HTR-8/SVneo (cell line): ENCODE data around the gene RNF8.
A peak's percentile ranks its signal among the peaks of the same experiment; 100 is the strongest.
"Not testable (repeated sequence)": the region's sequence is repeated elsewhere in the genome, so short reads cannot be mapped to it uniquely, and the experiment has no call there.

Experiments used
- DNase-seq: peaks from one replicate; pipeline ENCODE4 v3.0.0; 2011; ENCODE audit warnings: low spot score, mixed read lengths; ENCODE audit not compliant: insufficient read length
- FAIRE-seq: peaks from 2 replicates; lab custom pipeline; 2011; peaks lifted over from hg19 to GRCh38; lab: Jason Lieb, UNC

The RNF8 gene

DNA sequence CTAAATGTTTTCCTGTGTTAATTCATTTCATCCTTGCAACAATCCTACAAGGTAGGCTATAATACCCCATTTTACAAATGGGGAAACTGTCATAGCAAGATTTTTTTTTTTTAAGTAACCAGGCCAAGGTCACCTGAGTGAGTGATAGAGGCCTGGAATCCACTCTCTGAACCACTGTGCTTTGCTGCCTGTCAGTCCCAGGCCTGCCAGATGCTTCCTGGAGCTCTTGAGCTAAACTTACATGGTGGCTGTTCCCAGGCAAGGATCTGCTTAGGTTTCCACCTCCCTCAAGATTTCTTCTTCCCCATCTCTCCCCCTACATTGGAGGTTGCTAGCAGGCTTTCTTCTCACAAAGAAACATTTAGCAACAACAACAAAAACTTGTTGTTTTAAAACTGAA is 32.7 kb upstream of the RNF8 start:
- DNase-seq, result no peak
- no peak for FAIRE-seq

DNA sequence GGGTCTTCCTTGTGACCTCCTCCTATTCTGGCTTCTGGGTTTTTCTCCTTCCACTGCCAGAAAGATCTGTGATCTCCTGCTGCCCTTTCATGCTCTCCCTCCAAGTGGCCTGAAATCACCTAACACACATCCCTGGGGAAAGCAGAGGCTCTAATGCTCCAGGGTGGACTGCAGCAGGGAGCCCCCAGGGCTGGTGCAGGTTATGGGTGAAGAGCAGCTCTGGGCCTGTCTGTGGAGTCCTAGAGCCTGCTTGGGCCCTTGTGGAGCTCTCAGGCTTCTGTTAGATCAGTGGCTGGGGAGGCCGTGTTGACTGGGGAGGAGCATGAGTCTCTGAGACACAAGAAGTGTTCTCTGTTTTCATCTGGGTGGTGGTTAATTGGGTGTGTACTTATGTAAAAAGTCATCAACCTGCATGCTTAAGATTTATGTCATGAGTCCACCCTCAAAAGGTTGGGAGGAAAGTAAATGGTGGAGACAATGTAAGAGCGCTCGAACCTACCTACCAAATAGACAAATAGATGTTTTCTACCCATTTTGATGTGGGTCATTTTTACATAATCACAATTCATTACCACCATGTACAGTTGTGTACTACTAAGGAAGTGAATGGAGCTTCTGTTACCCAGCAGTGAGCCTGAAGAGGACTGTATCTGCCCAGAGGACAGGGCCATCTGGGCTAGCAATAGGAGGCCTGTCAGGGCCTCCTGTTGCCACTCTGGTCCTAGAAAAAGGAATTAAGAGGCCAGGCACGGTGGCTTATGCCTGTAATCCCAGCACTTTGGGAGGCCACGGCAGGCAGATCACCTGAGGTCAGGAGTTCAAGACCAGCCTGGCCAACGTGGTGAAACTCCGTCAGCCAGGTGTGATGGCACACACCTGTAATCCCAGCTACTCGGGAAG is 32.0 kb upstream of the RNF8 start:
- no peak for DNase-seq
- FAIRE-seq, result no peak

- FAIRE-seq (no peak), DNase-seq (no peak)
Observed at GRCh38 chr6:37323580-37323979, 30.2 kb upstream of the RNF8 start.

GRCh38 chr6:37324131-37325033 is 29.4 kb upstream of the RNF8 start:
- FAIRE-seq (no peak), DNase-seq (peak; percentile 14)

DNA sequence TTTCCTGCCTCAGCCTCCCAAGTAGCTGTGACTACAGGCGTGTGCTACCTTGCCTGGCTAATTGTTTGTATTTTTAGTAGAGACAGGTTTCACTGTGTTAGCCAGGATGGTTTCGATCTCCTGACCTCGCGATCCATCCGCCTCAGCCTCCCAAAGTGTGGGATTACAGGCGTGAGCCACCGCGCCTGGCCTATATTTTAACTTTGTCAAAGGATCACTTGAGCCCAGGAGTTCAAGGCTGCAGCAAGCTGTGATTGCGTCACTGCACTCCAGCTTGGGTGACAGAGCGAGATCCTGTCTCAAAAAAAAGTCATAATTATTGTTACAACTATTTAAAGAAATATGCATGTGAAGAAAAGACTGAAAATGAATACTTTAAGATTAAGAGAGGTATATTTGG is 23.4 kb upstream of the RNF8 start:
- FAIRE-seq, DNase-seq: not testable (repeated sequence)

GRCh38 chr6:37331047-37331446 is 22.7 kb upstream of the RNF8 start:
- FAIRE-seq, result no peak
- no peak for DNase-seq

DNA sequence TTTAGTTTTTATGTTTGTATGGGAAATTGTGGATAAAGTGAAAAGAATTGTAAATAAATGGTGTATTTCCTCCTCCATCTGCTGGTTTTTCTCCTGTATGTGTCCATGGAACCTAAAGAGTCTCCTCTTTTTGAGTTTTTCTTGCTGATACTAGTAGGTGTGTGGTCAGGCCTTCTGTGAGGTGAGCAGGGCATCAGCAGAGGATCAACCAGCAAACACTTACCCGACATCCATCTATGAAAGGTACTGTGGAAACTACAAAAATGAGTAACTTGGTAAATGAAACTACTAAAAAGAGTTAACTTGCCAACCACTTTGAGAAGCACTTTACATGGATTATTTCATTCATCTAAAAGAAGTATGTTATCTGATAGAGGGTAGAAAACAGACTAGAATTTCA is 20.9 kb upstream of the RNF8 start:
- FAIRE-seq, result no peak

DNA sequence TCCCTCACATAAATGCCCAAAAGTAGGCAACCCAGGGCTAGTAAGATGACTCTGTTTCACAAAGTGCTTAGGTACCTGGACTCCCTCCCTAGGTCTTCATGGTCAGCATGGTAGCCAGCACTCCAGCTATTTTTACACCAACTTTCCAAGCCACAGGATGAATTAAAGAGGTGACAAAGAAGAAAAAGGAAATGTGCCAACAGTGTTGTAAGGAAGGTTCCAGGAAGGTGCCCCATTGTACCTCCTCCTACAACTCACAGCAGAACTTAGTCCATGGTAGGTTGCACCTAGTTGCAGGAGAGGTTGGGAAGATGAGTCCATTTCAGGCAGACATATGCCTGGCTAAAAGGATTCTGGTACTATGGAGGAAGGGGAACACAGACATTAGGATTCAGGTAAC is 19.7 kb upstream of the RNF8 start:
- DNase-seq (no peak), FAIRE-seq (no peak)

More for the DNA sequence above, 20.9 kb upstream of the RNF8 start:
- no peak for DNase-seq

GRCh38 chr6:37338317-37338716 is 15.5 kb upstream of the RNF8 start:
- not testable (repeated sequence) for DNase-seq, FAIRE-seq

- FAIRE-seq, result no peak
Observed at GRCh38 chr6:37338745-37339255, 15.0 kb upstream of the RNF8 start.

GRCh38 chr6:37339741-37340638 is 13.8 kb upstream of the RNF8 start:
- no peak for FAIRE-seq

More at GRCh38 chr6:37338745-37339255, 15.0 kb upstream of the RNF8 start:
- no peak for DNase-seq

DNA sequence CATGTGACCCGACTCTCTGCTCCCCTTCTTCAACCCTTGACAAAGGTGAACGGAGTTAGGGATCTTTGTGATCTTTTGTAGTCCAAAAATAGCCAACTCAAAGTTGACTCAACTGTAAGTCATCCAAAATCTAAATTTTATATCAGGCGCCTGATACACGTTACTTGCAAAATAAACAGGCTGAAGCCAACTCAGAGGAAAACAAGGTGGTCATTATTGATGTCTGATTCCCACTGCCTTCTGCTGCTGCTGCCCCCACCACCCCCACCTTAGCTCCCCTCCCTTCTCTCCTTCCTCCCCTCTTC is 13.2 kb upstream of the RNF8 start:
- FAIRE-seq, result no peak
- DNase-seq, result no peak

More at GRCh38 chr6:37339741-37340638, 13.8 kb upstream of the RNF8 start:
- DNase-seq, result no peak

GRCh38 chr6:37343248-37343647 is 10.5 kb upstream of the RNF8 start:
- no peak for FAIRE-seq
- no peak for DNase-seq

DNA sequence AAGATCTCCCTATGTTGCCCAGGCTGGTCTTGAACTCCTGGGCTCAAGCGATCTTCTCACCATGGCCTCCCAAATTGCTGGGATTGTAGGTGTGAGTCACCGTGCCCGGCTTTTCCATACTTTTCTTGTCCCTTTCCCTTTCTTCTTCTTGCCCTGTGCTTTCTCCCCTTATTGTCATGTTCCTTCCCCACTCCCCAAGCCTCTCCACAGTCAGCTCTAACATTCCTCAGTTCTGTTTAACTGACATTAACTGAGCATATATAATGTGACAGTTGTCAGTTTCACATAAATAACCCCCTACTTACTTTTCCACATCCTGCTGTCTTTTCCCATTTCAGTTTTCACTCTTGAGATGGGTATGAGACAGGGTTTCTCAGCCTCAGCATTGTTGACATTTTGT is 9.5 kb upstream of the RNF8 start:
- FAIRE-seq (no peak), DNase-seq (no peak)

GRCh38 chr6:37345804-37346203 is 8.0 kb upstream of the RNF8 start:
- not testable (repeated sequence) for DNase-seq, FAIRE-seq

DNA sequence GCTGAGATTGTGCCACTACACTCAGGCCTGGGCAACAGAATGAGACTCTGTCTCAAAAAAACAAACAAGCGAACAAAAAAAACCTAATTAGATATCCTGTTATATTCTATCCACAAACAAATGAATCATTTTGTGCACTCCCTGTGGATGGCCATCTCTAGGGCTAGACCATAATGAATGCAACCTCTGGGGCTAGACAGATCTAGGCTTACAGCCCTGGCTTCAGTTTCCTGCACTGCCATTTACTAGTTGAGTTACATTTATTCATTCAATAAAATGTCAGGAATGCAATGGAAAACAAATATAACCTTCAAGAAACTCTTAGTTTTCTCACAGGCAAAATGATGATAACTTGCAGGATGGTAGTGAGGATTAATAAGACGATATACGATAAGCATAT is 6.6 kb upstream of the RNF8 start:
- DNase-seq (no peak), FAIRE-seq (no peak)

- FAIRE-seq (no peak), DNase-seq (no peak)
Observed at GRCh38 chr6:37347670-37348111, 6.1 kb upstream of the RNF8 start.

- FAIRE-seq, result no peak
Observed at GRCh38 chr6:37351027-37351426, 2.8 kb upstream of the RNF8 start.

DNA sequence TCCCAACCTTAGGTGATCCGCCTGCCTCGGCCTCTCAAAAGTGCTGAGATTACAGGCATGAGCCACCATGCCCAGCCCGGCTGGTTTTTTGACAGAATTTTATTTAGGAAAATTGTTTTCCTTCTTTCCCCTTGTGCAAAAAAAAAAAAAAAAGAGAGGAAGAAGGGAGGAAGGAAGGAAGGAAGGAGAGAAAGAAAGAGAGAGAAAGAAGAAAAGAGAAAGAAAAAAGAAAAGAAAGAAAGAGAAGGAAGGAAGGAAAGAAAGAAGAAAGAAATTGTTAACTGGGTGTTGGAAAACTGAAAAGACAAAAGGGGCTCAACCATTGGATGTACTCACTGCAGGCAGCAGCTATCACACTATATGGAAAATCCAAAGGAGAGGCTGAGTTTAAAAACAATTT is 1.4 kb upstream of the RNF8 start:
- no peak for DNase-seq
- FAIRE-seq, result no peak

More at GRCh38 chr6:37351027-37351426, 2.8 kb upstream of the RNF8 start:
- DNase-seq, result no peak
